RWPE2 (cell line): ENCODE measurements around the gene SERPINE2.

Experiments
- ATAC-seq: fragments of 200-7000 bp; cut with Tn5 transposase; 3 replicates; pipeline ENCODE4 v1.9.1; 2021; ENCODE audit warnings: low read depth
- DNase-seq: peaks from one replicate; pipeline ENCODE4 v3.0.0-alpha.2; 2020; ENCODE audit warnings: low spot score
- H3K27ac ChIP-seq: fragments of 450-650 bp; 2 replicates; pipeline ENCODE4 v1.5.1; 2017; ENCODE audit warnings: mild to moderate bottlenecking; ENCODE audit not compliant: poor library complexity, severe bottlenecking
- H3K27me3 ChIP-seq: fragments of 250-450 bp; sonication (Bioruptor Pico); 2 replicates; pipeline ENCODE4 v1.5.1; 2021; ENCODE audit warnings: mild to moderate bottlenecking, moderate library complexity; ENCODE audit not compliant: insufficient read depth, poor library complexity, severe bottlenecking
- H3K36me3 ChIP-seq: fragments of 250-450 bp; sonication (Bioruptor Pico); 2 replicates; pipeline ENCODE4 v1.5.1; 2020; ENCODE audit warnings: low read depth, mild to moderate bottlenecking, moderate library complexity
- H3K4me1 ChIP-seq: fragments of 250-450 bp; sonication (Bioruptor Pico); 2 replicates; pipeline ENCODE4 v1.5.1; 2021; ENCODE audit warnings: mild to moderate bottlenecking, moderate library complexity; ENCODE audit not compliant: insufficient read depth, poor library complexity, severe bottlenecking
- H3K4me3 ChIP-seq: fragments of 250-450 bp; sonication (Bioruptor Pico); 2 replicates; pipeline ENCODE4 v1.5.1; 2021; ENCODE audit warnings: mild to moderate bottlenecking, moderate library complexity; ENCODE audit not compliant: severe bottlenecking
- H3K9me3 ChIP-seq: fragments of 250-450 bp; sonication (Bioruptor Pico); 2 replicates; pipeline ENCODE4 v1.5.1; 2021; ENCODE audit warnings: mild to moderate bottlenecking, moderate library complexity; ENCODE audit not compliant: severe bottlenecking
- TF ChIP-seq, protein P1 (sequence below): fragments of 450-650 bp; IDR thresholded peaks from one replicate; pipeline ENCODE4 v1.5.1; 2017; ENCODE audit warnings: mild to moderate bottlenecking, moderate library complexity; ENCODE audit not compliant: poor library complexity, severe bottlenecking

Gene SERPINE2

GRCh38 chr2:223999862-224000261 is 39.2 kb downstream of the SERPINE2 start:
- H3K27me3 ChIP-seq = no peaks in the 10 kb centered on the region
- TF ChIP-seq, protein P1, sequence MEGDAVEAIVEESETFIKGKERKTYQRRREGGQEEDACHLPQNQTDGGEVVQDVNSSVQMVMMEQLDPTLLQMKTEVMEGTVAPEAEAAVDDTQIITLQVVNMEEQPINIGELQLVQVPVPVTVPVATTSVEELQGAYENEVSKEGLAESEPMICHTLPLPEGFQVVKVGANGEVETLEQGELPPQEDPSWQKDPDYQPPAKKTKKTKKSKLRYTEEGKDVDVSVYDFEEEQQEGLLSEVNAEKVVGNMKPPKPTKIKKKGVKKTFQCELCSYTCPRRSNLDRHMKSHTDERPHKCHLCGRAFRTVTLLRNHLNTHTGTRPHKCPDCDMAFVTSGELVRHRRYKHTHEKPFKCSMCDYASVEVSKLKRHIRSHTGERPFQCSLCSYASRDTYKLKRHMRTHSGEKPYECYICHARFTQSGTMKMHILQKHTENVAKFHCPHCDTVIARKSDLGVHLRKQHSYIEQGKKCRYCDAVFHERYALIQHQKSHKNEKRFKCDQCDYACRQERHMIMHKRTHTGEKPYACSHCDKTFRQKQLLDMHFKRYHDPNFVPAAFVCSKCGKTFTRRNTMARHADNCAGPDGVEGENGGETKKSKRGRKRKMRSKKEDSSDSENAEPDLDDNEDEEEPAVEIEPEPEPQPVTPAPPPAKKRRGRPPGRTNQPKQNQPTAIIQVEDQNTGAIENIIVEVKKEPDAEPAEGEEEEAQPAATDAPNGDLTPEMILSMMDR = no peak

DNA sequence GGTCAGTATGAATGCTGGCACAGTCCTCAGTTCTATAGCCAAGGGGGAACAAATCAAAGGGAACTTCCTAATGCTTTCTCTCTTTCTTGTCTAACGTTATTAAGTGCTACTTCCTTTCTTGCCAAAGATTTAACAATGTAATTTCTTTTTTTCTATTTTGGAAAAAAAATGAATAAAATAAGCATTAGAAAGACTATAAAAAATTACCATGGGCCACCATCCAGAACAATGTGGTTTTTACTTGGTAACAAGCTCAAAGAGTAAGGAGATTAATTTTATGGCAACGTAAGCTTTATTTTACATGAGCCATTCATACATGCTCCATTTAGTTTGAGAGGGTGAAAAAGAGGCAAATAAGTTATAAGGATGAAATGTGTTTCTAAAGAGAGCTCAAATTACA is 40.1 kb downstream of the SERPINE2 start:
- Histone ChIP-seq H3K4me1 (peaks cover 8% of the 10 kb centered on the region), H3K36me3 (peaks cover 68% of the 10 kb centered on the region), H3K27me3 (no peaks in the 10 kb centered on the region), H3K27ac (no peak overlapping the region), H3K9me3 (no peaks in the 10 kb centered on the region), H3K4me3 (no peak overlapping the region)
- TF ChIP-seq, protein P1 = no peak
- no peak for ATAC-seq
- no peak for DNase-seq

More at GRCh38 chr2:223999862-224000261, 39.2 kb downstream of the SERPINE2 start:
- H3K9me3 ChIP-seq = no peaks in the 10 kb centered on the region
- no peak overlapping the region for H3K4me3 ChIP-seq
- DNase-seq (no peak), ATAC-seq (no peak)
- H3K36me3 ChIP-seq = peaks cover 59% of the 10 kb centered on the region
- H3K27ac ChIP-seq = no peak overlapping the region
- H3K4me1 ChIP-seq = peaks cover 8% of the 10 kb centered on the region

DNA sequence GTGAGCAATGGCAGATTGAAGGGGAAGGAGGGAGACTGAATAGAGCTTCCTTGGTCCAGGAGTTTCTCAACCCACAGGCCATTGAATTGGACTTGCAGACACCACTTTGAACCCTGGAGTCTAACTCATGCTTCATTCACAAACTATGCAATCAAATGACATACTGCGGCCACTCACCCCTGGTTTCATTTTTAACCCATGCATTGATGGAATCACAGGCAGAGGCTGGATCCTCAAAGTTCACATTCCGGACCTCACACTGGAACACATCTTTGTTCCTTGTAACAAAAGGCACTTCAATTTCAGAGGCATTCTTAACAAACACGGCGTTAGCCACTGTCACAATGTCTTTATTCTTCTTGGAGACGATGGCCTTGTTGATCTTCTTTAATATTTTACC is 41.1 kb downstream of the SERPINE2 start:
- H3K4me3 ChIP-seq = no peak overlapping the region
- peaks cover 78% of the 10 kb centered on the region for H3K36me3 ChIP-seq
- H3K27ac ChIP-seq = no peak overlapping the region
- H3K27me3 ChIP-seq = no peaks in the 10 kb centered on the region
- peaks cover 8% of the 10 kb centered on the region for H3K4me1 ChIP-seq
- DNase-seq = no peak
- H3K9me3 ChIP-seq = no peaks in the 10 kb centered on the region
- ATAC-seq = no peak
- TF ChIP-seq, protein P1 = no peak

DNA sequence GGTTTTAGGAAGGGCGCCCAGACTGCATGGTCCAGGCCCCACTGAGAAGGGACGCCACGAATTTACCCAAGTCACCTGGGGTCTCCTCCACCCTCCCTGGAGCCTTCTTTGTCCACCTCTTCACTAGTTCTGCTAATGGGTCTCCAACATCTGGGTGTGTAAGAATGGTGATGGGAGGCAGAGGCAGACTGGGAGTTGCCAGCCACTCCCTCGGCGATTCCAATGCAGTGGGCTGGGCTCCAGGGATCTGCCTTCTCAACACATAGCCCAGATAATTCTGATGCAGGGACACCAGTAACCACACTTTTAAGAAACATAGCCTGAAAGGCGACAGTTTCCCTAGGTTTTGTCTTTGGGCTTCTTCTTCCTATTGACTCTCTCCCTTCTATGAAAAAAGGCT is 42.7 kb downstream of the SERPINE2 start:
- TF ChIP-seq, protein P1 = no peak
- peaks cover 8% of the 10 kb centered on the region for H3K4me1 ChIP-seq
- H3K27ac ChIP-seq = peak overlapping the region; percentile 41

GRCh38 chr2:223995569-223995968 is 43.5 kb downstream of the SERPINE2 start:
- Histone ChIP-seq H3K9me3 (no peaks in the 10 kb centered on the region), H3K4me1 (peaks cover 8% of the 10 kb centered on the region), H3K36me3 (peaks cover 91% of the 10 kb centered on the region), H3K4me3 (no peak overlapping the region), H3K27me3 (no peaks in the 10 kb centered on the region), H3K27ac (peak overlapping the region; percentile 41)
- TF ChIP-seq, protein P1 = no peak
- DNase-seq (no peak), ATAC-seq (peak; percentile 53)

More for the DNA sequence above, 42.7 kb downstream of the SERPINE2 start:
- H3K4me3 ChIP-seq = no peak overlapping the region
- no peaks in the 10 kb centered on the region for H3K9me3 ChIP-seq
- H3K27me3 ChIP-seq = no peaks in the 10 kb centered on the region
- DNase-seq (no peak), ATAC-seq (no peak)
- peaks cover 91% of the 10 kb centered on the region for H3K36me3 ChIP-seq
